ENCODE data around the gene PLA2G4B.

- TF ChIP-seq CTCF (IDR thresholded peaks at IDR 0.05) (no peak), POLR2A (IDR thresholded peaks at IDR 0.05) (no peak)
Measured at GRCh38 chr15:41836073-41836472, 2.6 kb upstream of the PLA2G4B start.
